ENCODE measurements around the gene MED13. TPM values are rescaled to one million over a fixed set of nuclear protein-coding genes. Genes with fewer than 3 reads are reported as not detected.

MED13 gene, protein sequence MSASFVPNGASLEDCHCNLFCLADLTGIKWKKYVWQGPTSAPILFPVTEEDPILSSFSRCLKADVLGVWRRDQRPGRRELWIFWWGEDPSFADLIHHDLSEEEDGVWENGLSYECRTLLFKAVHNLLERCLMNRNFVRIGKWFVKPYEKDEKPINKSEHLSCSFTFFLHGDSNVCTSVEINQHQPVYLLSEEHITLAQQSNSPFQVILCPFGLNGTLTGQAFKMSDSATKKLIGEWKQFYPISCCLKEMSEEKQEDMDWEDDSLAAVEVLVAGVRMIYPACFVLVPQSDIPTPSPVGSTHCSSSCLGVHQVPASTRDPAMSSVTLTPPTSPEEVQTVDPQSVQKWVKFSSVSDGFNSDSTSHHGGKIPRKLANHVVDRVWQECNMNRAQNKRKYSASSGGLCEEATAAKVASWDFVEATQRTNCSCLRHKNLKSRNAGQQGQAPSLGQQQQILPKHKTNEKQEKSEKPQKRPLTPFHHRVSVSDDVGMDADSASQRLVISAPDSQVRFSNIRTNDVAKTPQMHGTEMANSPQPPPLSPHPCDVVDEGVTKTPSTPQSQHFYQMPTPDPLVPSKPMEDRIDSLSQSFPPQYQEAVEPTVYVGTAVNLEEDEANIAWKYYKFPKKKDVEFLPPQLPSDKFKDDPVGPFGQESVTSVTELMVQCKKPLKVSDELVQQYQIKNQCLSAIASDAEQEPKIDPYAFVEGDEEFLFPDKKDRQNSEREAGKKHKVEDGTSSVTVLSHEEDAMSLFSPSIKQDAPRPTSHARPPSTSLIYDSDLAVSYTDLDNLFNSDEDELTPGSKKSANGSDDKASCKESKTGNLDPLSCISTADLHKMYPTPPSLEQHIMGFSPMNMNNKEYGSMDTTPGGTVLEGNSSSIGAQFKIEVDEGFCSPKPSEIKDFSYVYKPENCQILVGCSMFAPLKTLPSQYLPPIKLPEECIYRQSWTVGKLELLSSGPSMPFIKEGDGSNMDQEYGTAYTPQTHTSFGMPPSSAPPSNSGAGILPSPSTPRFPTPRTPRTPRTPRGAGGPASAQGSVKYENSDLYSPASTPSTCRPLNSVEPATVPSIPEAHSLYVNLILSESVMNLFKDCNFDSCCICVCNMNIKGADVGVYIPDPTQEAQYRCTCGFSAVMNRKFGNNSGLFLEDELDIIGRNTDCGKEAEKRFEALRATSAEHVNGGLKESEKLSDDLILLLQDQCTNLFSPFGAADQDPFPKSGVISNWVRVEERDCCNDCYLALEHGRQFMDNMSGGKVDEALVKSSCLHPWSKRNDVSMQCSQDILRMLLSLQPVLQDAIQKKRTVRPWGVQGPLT (N-terminal part only)
- 22.9 and 25.4 TPM in 2 replicates for total RNA-seq

DNA sequence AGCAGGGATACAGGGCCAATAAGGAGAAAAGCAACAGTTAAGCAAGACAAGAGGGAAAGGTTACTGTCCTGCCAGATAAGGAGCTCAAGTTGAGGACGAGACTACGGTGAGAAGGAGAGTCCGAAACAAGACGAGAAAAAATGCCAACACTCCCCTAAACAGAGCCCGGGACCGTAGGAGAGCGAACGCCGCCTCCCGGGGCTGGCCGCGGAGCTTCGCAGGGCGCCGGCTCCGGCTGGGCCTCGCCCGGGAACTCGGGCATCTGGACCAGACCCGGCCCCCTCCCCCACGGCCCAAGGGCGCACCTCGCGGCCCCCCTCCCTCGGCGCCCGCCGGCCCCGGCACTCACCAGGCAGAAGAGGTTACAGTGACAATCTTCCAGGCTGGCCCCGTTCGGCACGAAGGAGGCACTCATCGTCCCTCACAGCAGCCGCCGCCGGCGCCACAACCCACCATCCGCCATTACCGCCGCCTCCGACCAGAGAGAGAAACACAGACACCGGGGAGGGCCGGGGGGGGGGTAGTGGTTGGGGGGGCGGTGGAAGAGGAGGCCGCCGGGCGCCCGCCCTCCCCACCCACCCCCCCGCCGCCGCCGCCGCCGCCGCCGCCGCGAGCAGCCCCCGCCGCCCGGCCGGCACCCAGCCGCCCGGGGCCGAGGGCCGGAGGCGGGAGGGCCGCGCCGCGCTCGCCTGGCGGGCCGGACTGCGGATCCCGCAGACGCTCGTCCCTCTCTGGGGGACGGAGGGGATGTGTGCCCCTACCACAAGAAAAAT, at the start of gene MED13:
Gene MED13, minus strand, starts transcription at position 488 of the 773 bp plus-strand sequence. Its CDS starts 73 bp downstream, at position 415.

DNA sequence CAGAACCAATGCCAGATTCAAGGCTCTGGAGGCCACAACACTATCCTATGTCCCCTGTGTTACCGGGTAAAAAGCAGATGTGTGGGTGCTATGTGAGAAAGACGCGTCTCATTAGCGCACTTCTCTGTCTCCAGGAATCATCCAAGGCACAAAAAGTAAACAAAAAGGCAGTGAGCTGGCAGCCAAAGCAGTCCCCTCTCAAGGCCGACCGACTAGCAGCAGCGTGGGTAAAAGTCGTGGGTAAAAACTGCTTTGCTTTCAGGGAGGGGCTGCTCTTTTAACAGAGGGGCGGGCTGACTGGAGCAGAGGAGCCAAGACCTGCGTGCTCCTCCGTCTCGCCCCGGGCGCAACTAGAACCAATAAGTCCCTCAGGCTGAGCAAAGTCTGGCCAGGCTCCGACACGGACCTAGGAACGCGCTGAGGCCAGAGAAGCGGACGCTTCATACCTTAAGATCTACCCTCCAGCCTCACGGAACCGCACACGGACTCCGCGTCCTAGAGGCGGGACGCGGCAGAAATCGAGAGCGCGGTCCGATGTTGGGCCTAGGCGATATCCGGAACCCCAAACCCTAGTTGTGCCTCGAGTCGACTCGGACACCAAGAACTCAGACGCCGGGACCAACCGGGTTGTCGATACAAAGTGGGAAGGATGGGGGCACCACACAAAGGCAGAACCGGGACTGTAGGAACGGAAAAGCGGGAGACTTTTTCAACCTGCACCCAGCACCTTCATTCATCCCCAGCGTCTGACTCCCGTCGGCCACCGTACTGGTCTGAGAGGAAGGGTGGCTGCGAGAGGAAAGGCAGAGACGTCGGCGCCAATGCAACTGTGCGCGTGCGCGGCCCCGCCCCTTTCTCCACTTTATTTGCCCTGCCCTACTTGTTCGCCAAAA, 137.6 kb downstream of the MED13 start, which contains the start of gene INTS2:
Gene INTS2, minus strand, starts transcription at position 775 of the 893 bp plus-strand sequence. CDS start 1,338 bp downstream, outside the sequence.

Other genes with a start within 250 kb of the MED13 start
- gene BRIP1, start 201.8 kb downstream of the MED13 start, total RNA-seq = 1.4 TPM in 2 replicates
- gene INTS2, start 137.3 kb downstream of the MED13 start, total RNA-seq = 5.7 and 6.9 TPM in 2 replicates